ENCODE measurements around the gene ADGRG2. TPM values are rescaled to one million over a fixed set of nuclear protein-coding genes. Genes with fewer than 3 reads are reported as not detected.

ADGRG2 gene
- total RNA-seq, 3 donors from 2014 or later: 0.66 to 1.3 (median 0.96) TPM

- intact Hi-C loops (cut with DNase I; ENCODE audit: low total_unique reads): no loop called here
- H3K27me3 ChIP-seq: peaks cover 0 to 4% of the 10 kb centered on the region in 2 donors
- H3K9me3 ChIP-seq: no peaks in the 10 kb centered on the region
- DNase-seq (ENCODE audit: low spot score in 2 of 2): no peak
- no peaks in the 10 kb centered on the region for H3K4me1 ChIP-seq
- no peak overlapping the region for H3K27ac ChIP-seq
- TF ChIP-seq POLR2AphosphoS5 (IDR thresholded peaks at IDR 0.05) (no peak), CTCF (IDR thresholded peaks at IDR 0.05) (no peak), POLR2A (IDR thresholded peaks at IDR 0.05) (no peak)
- no peak overlapping the region for H3K4me3 ChIP-seq
- H3K36me3 ChIP-seq: no peaks in the 10 kb centered on the region
Measured at GRCh38 chrX:18996536-18996935, 125.7 kb downstream of the ADGRG2 start.

- no peaks in the 10 kb centered on the region for H3K9me3 ChIP-seq
- H3K27me3 ChIP-seq: peaks cover 0 to 4% of the 10 kb centered on the region in 2 donors
- H3K27ac ChIP-seq: no peak overlapping the region
- no peaks in the 10 kb centered on the region for H3K4me1 ChIP-seq
- no peak overlapping the region for H3K4me3 ChIP-seq
- no peak for TF ChIP-seq CTCF (IDR thresholded peaks at IDR 0.05)
- no peak for TF ChIP-seq POLR2A (IDR thresholded peaks at IDR 0.05)
- no peak for TF ChIP-seq POLR2AphosphoS5 (IDR thresholded peaks at IDR 0.05)
- no peaks in the 10 kb centered on the region for H3K36me3 ChIP-seq
- intact Hi-C loops (cut with DNase I; ENCODE audit: low total_unique reads): no loop called here
- DNase-seq (ENCODE audit: low spot score in 2 of 2): no peak
Measured at GRCh38 chrX:18995221-18995620, 127.0 kb downstream of the ADGRG2 start.

- no peak overlapping the region for H3K27ac ChIP-seq
- H3K4me3 ChIP-seq: no peak overlapping the region
- intact Hi-C loops (cut with DNase I; ENCODE audit: low total_unique reads): no loop called here
- TF ChIP-seq POLR2AphosphoS5 (IDR thresholded peaks at IDR 0.05): no peak
- TF ChIP-seq POLR2A (IDR thresholded peaks at IDR 0.05): no peak
- TF ChIP-seq CTCF (IDR thresholded peaks at IDR 0.05): no peak
- H3K27me3 ChIP-seq: peaks cover 0 to 4% of the 10 kb centered on the region in 2 donors
- H3K4me1 ChIP-seq: no peaks in the 10 kb centered on the region
- no peaks in the 10 kb centered on the region for H3K9me3 ChIP-seq
- H3K36me3 ChIP-seq: no peaks in the 10 kb centered on the region
- DNase-seq (ENCODE audit: low spot score in 2 of 2): no peak
Measured at GRCh38 chrX:18994713-18995112, 127.6 kb downstream of the ADGRG2 start.

DNA sequence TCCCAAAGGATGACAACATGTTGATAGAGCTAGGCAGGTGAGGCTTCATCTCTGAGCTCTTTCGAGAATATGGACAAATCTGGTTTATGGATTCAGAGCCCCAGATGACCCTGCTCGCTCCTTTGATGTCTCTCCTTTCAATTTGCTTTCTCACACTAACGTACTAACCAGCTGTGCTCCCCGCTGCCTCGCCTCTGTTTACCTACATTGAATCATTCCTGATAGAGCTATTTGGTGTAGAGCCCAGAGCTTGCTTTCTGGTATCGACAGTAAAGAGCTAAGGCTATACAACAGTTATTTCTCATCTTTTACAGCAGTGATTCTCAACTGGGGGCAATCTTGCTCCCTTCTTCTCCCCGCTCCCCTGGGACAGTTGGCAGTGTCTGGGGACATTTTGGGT, 129.4 kb downstream of the ADGRG2 start:
- no peak overlapping the region for H3K27ac ChIP-seq
- peaks cover 0 to 4% of the 10 kb centered on the region in 2 donors for H3K27me3 ChIP-seq
- intact Hi-C loops (cut with DNase I; ENCODE audit: low total_unique reads): no loop called here
- no peaks in the 10 kb centered on the region for H3K36me3 ChIP-seq
- no peaks in the 10 kb centered on the region for H3K4me1 ChIP-seq
- TF ChIP-seq CTCF (IDR thresholded peaks at IDR 0.05) (no peak), POLR2AphosphoS5 (IDR thresholded peaks at IDR 0.05) (no peak), POLR2A (IDR thresholded peaks at IDR 0.05) (no peak)
- no peaks in the 10 kb centered on the region for H3K9me3 ChIP-seq
- H3K4me3 ChIP-seq: no peak overlapping the region
- DNase-seq (ENCODE audit: low spot score in 2 of 2): no peak

- H3K27ac ChIP-seq: peak overlapping the region; percentile 93 to 94
- H3K9me3 ChIP-seq: no peaks in the 10 kb centered on the region
- no peak for TF ChIP-seq CTCF (IDR thresholded peaks at IDR 0.05)
- TF ChIP-seq POLR2AphosphoS5 (IDR thresholded peaks at IDR 0.05): no peak
- no peak for TF ChIP-seq POLR2A (IDR thresholded peaks at IDR 0.05)
- H3K27me3 ChIP-seq: peaks cover 0 to 32% of the 10 kb centered on the region in 2 donors
- H3K4me3 ChIP-seq: peak overlapping the region; percentile 63 to 77 (median 67)
- no peak for DNase-seq (ENCODE audit: low spot score in 2 of 2)
- H3K4me1 ChIP-seq: no peaks in the 10 kb centered on the region
- no peaks in the 10 kb centered on the region for H3K36me3 ChIP-seq
- intact Hi-C loops (cut with DNase I; ENCODE audit: low total_unique reads): no loop called here
Measured at GRCh38 chrX:18985186-18985435, 137.2 kb downstream of the ADGRG2 start.

Data from breast epithelium (tissue), 4 donors.